Immature natural killer cell (primary cell): ENCODE measurements around the gene ZNF3. TPM values are rescaled to one million over a fixed set of nuclear protein-coding genes. Genes with fewer than 3 reads are reported as not detected.
A peak's percentile ranks its signal among the peaks of the same experiment; 100 is the strongest.

Source experiments
- DNase-seq, 3 donors: peaks; one replicate each; pipeline ENCODE4 v3.0.0; 2022; ENCODE audit warnings: mixed read lengths in 1 of 3
- H3K27ac Mint-ChIP-seq, 6 donors: one replicate each; pipeline ENCODE4 v1.8.0; 2020; ENCODE audit warnings: mixed read lengths in 6 of 6, mild to moderate bottlenecking in 5 of 6, inconsistent platforms in 4 of 6, moderate library complexity in 3 of 6
- H3K27me3 Mint-ChIP-seq, 3 donors: one replicate each; pipeline ENCODE4 v1.8.0; 2020 to 2021; ENCODE audit warnings: low read depth in 3 of 3, mild to moderate bottlenecking in 3 of 3, mixed read lengths in 3 of 3, moderate library complexity in 3 of 3, inconsistent platforms in 1 of 3
- H3K36me3 Mint-ChIP-seq, 3 donors: one replicate each; pipeline ENCODE4 v1.8.0; 2020; ENCODE audit warnings: mixed read lengths in 3 of 3, inconsistent platforms in 2 of 3, mild to moderate bottlenecking in 2 of 3
- H3K4me1 Mint-ChIP-seq, 2 donors: one replicate each; pipeline ENCODE4 v1.8.0; 2020; ENCODE audit warnings: inconsistent platforms in 2 of 2, mild to moderate bottlenecking in 2 of 2, mixed read lengths in 2 of 2, moderate library complexity in 1 of 2
- H3K4me3 Mint-ChIP-seq, 5 donors: one replicate each; pipeline ENCODE4 v1.8.0; 2020; ENCODE audit warnings: mild to moderate bottlenecking in 5 of 5, mixed read lengths in 5 of 5, inconsistent platforms in 3 of 5, moderate library complexity in 3 of 5
- H3K9me3 Mint-ChIP-seq, 6 donors: one replicate each; pipeline ENCODE4 v1.8.0; 2020; ENCODE audit warnings: mild to moderate bottlenecking in 6 of 6, mixed read lengths in 6 of 6, inconsistent platforms in 4 of 6, moderate library complexity in 3 of 6
- polyA plus RNA-seq, 3 donors: library from polyadenylated mRNA; unstranded; fragments of 300-500 nt; fragmentation: Illumina TruSeq; gene quantifications; one replicate each; pipeline ENCODE4 v1.2.3, GENCODE V29; 2021

ZNF3 gene
- polyA plus RNA-seq, 3 donors from 2014 or later = 5.2 to 21.2 (median 12.2) TPM

- peaks cover 9 to 20% of the 10 kb centered on the region in 2 donors for H3K4me1 Mint-ChIP-seq
- no peak for DNase-seq
- H3K9me3 Mint-ChIP-seq = peaks cover 0 to 26% (median 21%) of the 10 kb centered on the region in 6 donors
- H3K27me3 Mint-ChIP-seq = peaks cover 0 to 3% (median 2%) of the 10 kb centered on the region in 3 donors
- H3K36me3 Mint-ChIP-seq = peaks cover 44 to 69% (median 56%) of the 10 kb centered on the region in 3 donors
- H3K4me3 Mint-ChIP-seq = no peak overlapping the region
- H3K27ac Mint-ChIP-seq = no peak overlapping the region
Observed at GRCh38 chr7:100074841-100075240, 6.7 kb downstream of the ZNF3 start.

DNA sequence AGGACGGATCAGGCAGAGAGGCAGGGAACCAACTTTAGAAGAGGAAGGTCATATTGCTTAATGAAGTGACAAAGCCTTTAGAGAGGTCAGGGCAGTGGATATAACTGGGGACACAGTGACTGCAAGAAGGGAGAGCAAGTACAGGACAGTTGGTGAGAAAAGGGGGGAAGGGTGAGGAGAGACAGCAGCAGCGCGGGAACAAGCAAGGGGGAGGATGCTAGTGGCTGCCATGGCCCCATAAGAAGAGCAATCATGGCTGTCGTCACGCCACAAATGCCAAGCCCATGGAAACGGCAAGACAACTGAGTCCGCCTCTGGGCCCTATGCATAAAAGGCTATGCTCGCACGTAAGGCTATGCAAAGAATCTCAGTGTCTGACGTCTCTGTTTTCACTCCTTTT is 9.1 kb downstream of the ZNF3 start:
- H3K9me3 Mint-ChIP-seq = peaks cover 0 to 26% (median 21%) of the 10 kb centered on the region in 6 donors
- H3K36me3 Mint-ChIP-seq = peaks cover 46 to 66% (median 56%) of the 10 kb centered on the region in 3 donors
- H3K4me1 Mint-ChIP-seq = peaks cover 2 to 5% of the 10 kb centered on the region in 2 donors
- H3K27ac Mint-ChIP-seq = peak overlapping the region in 1 of 6 donors; percentile 55
- no peak for DNase-seq
- no peak overlapping the region for H3K4me3 Mint-ChIP-seq
- peaks cover 0 to 3% (median 2%) of the 10 kb centered on the region in 3 donors for H3K27me3 Mint-ChIP-seq

DNA sequence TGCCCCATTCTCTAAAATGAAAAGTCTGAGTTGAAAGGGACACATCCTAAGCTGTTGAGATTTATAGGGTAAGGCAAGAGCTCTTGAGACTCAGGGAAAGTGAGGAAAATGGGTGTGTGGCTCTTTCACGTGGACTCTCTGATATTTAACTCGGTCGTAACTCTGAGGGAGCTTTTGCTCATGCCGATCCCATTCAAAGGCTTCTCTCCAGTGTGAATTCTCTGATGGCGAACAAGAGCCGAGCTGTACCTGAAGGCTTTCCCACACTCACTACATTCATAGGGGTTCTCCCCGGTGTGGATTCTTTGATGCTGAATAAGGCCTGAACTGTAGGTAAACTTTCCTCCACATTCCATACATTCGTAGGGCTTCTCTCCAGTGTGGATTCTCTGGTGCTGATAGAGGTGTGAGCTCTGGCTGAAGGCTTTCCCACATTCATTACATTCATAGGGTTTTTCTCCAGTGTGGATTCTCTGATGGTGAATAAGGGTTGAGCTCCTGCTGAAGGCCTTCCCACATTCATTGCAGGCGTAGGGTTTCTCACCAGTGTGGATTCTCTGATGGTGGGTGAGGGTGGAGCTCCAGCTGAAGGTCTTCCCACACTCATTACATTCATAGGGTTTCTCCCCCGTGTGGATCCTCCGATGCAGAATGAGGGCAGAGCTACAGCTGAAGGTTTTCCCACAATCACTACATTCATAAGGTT is 10.4 kb downstream of the ZNF3 start:
- Mint-ChIP-seq H3K4me3 (no peak overlapping the region), H3K4me1 (no peaks in the 10 kb centered on the region), H3K27ac (no peak overlapping the region), H3K9me3 (peaks cover 0 to 26% (median 21%) of the 10 kb centered on the region in 6 donors), H3K36me3 (peaks cover 42 to 58% (median 56%) of the 10 kb centered on the region in 3 donors), H3K27me3 (peaks cover 0 to 3% (median 2%) of the 10 kb centered on the region in 3 donors)
- no peak for DNase-seq

DNA sequence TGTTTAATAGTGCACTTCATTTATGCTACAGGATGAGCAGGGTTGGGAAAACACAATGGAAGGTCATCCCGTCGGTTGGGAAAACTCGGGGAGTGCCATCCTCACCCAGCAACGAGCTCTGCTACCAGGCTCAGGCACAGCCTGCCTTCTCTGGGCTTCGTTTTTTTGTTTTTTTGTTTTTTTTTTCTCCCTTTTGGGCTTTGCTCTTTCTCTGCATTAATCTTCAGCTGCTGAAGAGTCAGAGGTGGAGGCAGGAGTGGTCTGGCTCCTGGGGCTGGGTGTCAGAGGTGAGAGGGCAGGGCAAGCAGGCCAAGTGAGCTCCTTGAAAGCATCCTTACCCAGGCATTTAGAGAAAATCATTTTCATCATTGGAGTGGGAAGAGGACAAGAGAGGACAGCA is 11.5 kb downstream of the ZNF3 start:
- Mint-ChIP-seq H3K4me3 (no peak overlapping the region), H3K36me3 (peaks cover 36 to 53% (median 46%) of the 10 kb centered on the region in 3 donors), H3K27me3 (peaks cover 0 to 3% (median 0%) of the 10 kb centered on the region in 3 donors), H3K4me1 (no peaks in the 10 kb centered on the region), H3K9me3 (peaks cover 0 to 26% (median 21%) of the 10 kb centered on the region in 6 donors), H3K27ac (peak overlapping the region in 1 of 6 donors; percentile 8)
- DNase-seq = no peak

DNA sequence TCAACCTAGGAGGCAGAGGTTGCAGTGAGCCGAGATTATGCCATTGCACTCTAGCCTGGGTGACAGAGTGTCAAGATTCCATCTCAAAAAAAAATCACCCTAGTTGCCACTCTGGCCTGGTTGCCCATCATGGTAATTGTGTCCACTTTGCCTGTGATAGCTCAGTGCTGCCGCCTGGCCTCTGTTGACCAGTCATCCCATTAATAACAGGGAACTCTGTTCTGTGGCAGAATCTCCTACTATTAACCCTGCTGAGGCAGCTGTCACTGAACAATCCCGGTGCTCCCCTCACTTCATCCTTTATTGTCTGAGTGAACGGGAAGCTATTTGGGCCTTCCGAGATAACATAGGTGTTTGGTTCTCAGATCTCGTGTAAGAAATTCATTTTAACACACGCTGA is 14.6 kb downstream of the ZNF3 start:
- H3K27ac Mint-ChIP-seq = no peak overlapping the region

GRCh38 chr7:100065452-100066186 is 15.9 kb downstream of the ZNF3 start:
- Mint-ChIP-seq H3K27me3 (no peaks in the 10 kb centered on the region), H3K27ac (no peak overlapping the region), H3K4me3 (no peak overlapping the region), H3K4me1 (no peaks in the 10 kb centered on the region), H3K9me3 (peaks cover 0 to 6% (median 3%) of the 10 kb centered on the region in 6 donors), H3K36me3 (peaks cover 9 to 22% (median 14%) of the 10 kb centered on the region in 3 donors)
- DNase-seq = no peak

More for the DNA sequence above, 14.6 kb downstream of the ZNF3 start:
- Mint-ChIP-seq H3K27me3 (peaks cover 0 to 3% (median 0%) of the 10 kb centered on the region in 3 donors), H3K4me3 (no peak overlapping the region), H3K9me3 (peaks cover 0 to 20% (median 17%) of the 10 kb centered on the region in 6 donors), H3K4me1 (no peaks in the 10 kb centered on the region), H3K36me3 (peaks cover 22 to 36% (median 28%) of the 10 kb centered on the region in 3 donors)
- no peak for DNase-seq

- Mint-ChIP-seq H3K36me3 (peaks cover 0 to 20% (median 4%) of the 10 kb centered on the region in 3 donors), H3K9me3 (no peaks in the 10 kb centered on the region), H3K27ac (peak overlapping the region in 1 of 6 donors; percentile 11), H3K27me3 (no peaks in the 10 kb centered on the region), H3K4me3 (no peak overlapping the region), H3K4me1 (no peaks in the 10 kb centered on the region)
- no peak for DNase-seq
Observed at GRCh38 chr7:100064162-100064561, 17.4 kb downstream of the ZNF3 start.

DNA sequence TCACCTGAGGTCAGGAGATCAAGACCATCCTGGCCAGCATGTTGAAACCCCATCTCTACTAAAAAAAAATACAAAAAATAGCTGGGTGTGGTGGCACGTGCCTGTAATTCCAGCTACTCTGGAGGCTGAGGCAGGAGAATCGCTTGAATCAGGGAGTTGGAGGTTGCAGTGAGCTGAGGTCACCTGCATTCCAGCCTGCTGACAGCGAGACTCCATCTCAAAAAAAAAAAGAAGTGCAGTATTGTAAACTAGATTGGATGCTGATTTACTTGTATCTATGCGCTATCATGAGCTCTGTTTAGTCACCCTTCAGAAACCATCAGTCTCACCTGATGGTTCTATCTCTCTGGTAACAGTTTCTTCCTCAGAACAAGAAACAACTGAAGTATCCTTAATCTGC is 18.1 kb downstream of the ZNF3 start:
- H3K27ac Mint-ChIP-seq = no peak overlapping the region
- no peak for DNase-seq
- H3K4me3 Mint-ChIP-seq = no peak overlapping the region
- H3K4me1 Mint-ChIP-seq = no peaks in the 10 kb centered on the region
- no peaks in the 10 kb centered on the region for H3K9me3 Mint-ChIP-seq
- no peaks in the 10 kb centered on the region for H3K27me3 Mint-ChIP-seq
- peaks cover 0 to 20% (median 4%) of the 10 kb centered on the region in 3 donors for H3K36me3 Mint-ChIP-seq

GRCh38 chr7:100061518-100062193 is 19.9 kb downstream of the ZNF3 start:
- Mint-ChIP-seq H3K4me1 (no peaks in the 10 kb centered on the region), H3K27me3 (no peaks in the 10 kb centered on the region), H3K9me3 (no peaks in the 10 kb centered on the region), H3K27ac (no peak overlapping the region), H3K36me3 (peaks cover 5 to 36% (median 8%) of the 10 kb centered on the region in 3 donors), H3K4me3 (no peak overlapping the region)
- DNase-seq = no peak

- no peak overlapping the region for H3K4me3 Mint-ChIP-seq
- H3K27ac Mint-ChIP-seq = no peak overlapping the region
- no peaks in the 10 kb centered on the region for H3K4me1 Mint-ChIP-seq
- H3K27me3 Mint-ChIP-seq = no peaks in the 10 kb centered on the region
- H3K36me3 Mint-ChIP-seq = peaks cover 5 to 31% (median 8%) of the 10 kb centered on the region in 3 donors
- H3K9me3 Mint-ChIP-seq = no peaks in the 10 kb centered on the region
- no peak for DNase-seq
Observed at GRCh38 chr7:100059251-100059739, 22.2 kb downstream of the ZNF3 start.

- peaks cover 5 to 23% (median 5%) of the 10 kb centered on the region in 3 donors for H3K36me3 Mint-ChIP-seq
- H3K4me3 Mint-ChIP-seq = no peak overlapping the region
- DNase-seq = no peak
- H3K27ac Mint-ChIP-seq = no peak overlapping the region
- H3K27me3 Mint-ChIP-seq = peaks cover 0 to 2% (median 0%) of the 10 kb centered on the region in 3 donors
- H3K4me1 Mint-ChIP-seq = peaks cover 0 to 2% of the 10 kb centered on the region in 2 donors
- no peaks in the 10 kb centered on the region for H3K9me3 Mint-ChIP-seq
Observed at GRCh38 chr7:100057006-100057405, 24.5 kb downstream of the ZNF3 start.

DNA sequence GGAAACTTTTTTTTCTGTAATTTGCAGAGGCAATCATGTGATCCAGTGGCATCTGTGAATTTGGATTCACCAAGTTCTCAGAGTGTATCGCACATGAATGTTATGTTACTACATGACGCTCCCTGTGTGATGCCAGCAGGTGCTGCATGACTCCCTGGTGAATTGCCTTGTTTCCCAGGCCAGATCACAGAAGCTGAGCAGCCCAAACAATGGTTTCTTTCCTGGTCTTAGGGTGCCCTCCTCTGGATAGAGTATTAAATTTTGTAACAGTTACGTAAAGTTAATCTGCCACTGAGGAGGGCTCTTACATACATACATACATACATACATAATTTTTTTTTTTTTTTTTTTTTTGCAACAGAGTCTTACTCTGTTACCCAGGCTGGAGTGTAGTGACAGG is 28.3 kb downstream of the ZNF3 start:
- peak; percentile 11 to 34 (median 14) for DNase-seq
- Mint-ChIP-seq H3K4me1 (peaks cover 21 to 25% of the 10 kb centered on the region in 2 donors), H3K4me3 (no peak overlapping the region), H3K9me3 (no peaks in the 10 kb centered on the region), H3K27ac (peak overlapping the region in 2 of 6 donors; percentile 46 to 60), H3K27me3 (peaks cover 4 to 21% (median 8%) of the 10 kb centered on the region in 3 donors), H3K36me3 (peaks cover 3 to 14% (median 4%) of the 10 kb centered on the region in 3 donors)

DNA sequence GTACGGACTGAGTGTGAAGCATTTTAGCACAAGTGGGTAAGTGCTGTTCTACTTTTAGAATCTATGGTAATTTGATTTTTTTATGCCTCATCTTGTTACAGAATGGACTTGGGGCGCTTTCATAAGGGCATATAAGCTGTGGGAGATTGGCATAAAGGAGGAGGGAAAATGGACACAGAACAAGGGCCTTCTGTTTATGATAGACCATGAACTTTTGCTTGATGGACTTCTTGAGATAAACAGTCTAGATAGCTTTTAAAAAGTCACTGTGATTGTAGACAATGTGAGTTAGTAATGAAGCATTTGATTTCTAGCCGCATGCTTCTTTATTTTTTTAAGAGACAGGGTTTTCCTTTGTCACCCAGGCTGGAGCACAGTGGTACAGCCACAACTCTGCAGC is 29.9 kb downstream of the ZNF3 start:
- Mint-ChIP-seq H3K27ac (peak overlapping the region; percentile 27 to 72 (median 53)), H3K36me3 (no peaks in the 10 kb centered on the region), H3K27me3 (peaks cover 4 to 21% (median 8%) of the 10 kb centered on the region in 3 donors), H3K9me3 (no peaks in the 10 kb centered on the region), H3K4me3 (peak overlapping the region; percentile 40 to 68 (median 43)), H3K4me1 (peaks cover 21 to 25% of the 10 kb centered on the region in 2 donors)
- DNase-seq = no peak
